ENCODE data around the gene TIE1. TPM values are rescaled to one million over a fixed set of nuclear protein-coding genes. Genes with fewer than 3 reads are reported as not detected.

The TIE1 gene
- total and polyA plus RNA-seq, 2 donors (not counting 3 experiments of a cell fraction or from before 2014, with no cell fraction given), result 531 to 620 TPM

- FAIRE-seq (no peak), DNase-seq (ENCODE audit: low read depth, low spot score) (no peak)
- intact Hi-C loops (cut with micrococcal nuclease) (no loop called here), dilution Hi-C loops (cut with MboI; ENCODE audit: extremely low pct_ligation_motif_present, low sequenced_read_pairs) (no loop called here)
- peaks cover 3% of the 10 kb centered on the region for H3K4me1 ChIP-seq (ENCODE audit: control insufficient read depth, extremely low read depth, insufficient read depth, low read length)
- CTCF ChIA-PET, result interaction anchor here (1.0 kb wide), 2 partner anchors 21 to 29 kb away, joined by 3 read pairs; partner anchors contain the start of gene TIE1
- H3K9ac ChIP-seq (replicated peaks; ENCODE audit: extremely low read depth, insufficient read depth, low read length), result no peak overlapping the region
- H3K27ac ChIP-seq (ENCODE audit: insufficient read depth, low read depth, low read length), result no peak overlapping the region
- no peaks in the 10 kb centered on the region for H3K9me1 ChIP-seq (replicated peaks; ENCODE audit: control insufficient read depth, extremely low read depth, insufficient read depth, low read length)
- no TSS peak for BruUV-seq (replicated peaks)
- H3K79me2 ChIP-seq (ENCODE audit: control insufficient read depth, insufficient read depth, low read length), result no peaks in the 10 kb centered on the region
- H3K27me3 ChIP-seq (ENCODE audit: control insufficient read depth in 2 of 2, insufficient read depth in 2 of 2, low read length in 2 of 2), result no peaks in the 10 kb centered on the region
- no peaks in the 10 kb centered on the region for H3K9me3 ChIP-seq (replicated peaks; ENCODE audit: control insufficient read depth, insufficient read depth, low read length)
- H3K4me3 ChIP-seq (replicated peaks in 1 of 3; ENCODE audit: insufficient read depth in 1 of 3, low read depth in 1 of 3, low read length in 3 of 3), result no peak overlapping the region
- TF ChIP-seq POLR2AphosphoS5 (IDR thresholded peaks at IDR 0.05; ENCODE audit: insufficient read depth, low read depth, low read length) (no peak), POLR2A (IDR thresholded peaks at IDR 0.05; ENCODE audit: low read depth, low read length) (no peak), MYC (IDR thresholded peaks at IDR 0.05; ENCODE audit: low read depth, low read length) (no peak), MAX (IDR thresholded peaks at IDR 0.05; ENCODE audit: insufficient read depth, insufficient read length) (no peak), EZH2 (IDR thresholded peaks at IDR 0.05; ENCODE audit: borderline replicate concordance, low read depth, low read length, severe bottlenecking) (no peak), CTCF (IDR thresholded peaks at IDR 0.05; ENCODE audit: extremely low read depth in 1 of 2, insufficient read depth in 1 of 2, low read depth in 1 of 2, low read length in 2 of 2) (no peak), GATA2 (IDR thresholded peaks at IDR 0.05; ENCODE audit: insufficient read depth, insufficient read length, low read depth, low read length) (no peak), JUN (IDR thresholded peaks at IDR 0.05; ENCODE audit: borderline replicate concordance, insufficient read depth, insufficient read length, low read depth) (no peak), FOS (IDR thresholded peaks at IDR 0.05; ENCODE audit: borderline replicate concordance, insufficient read depth, low read length) (no peak)
- H2AFZ ChIP-seq (ENCODE audit: low read depth, low read length), result no peak overlapping the region
- no peak overlapping the region for H3K4me2 ChIP-seq (ENCODE audit: insufficient read depth, low read length)
- POLR2A ChIA-PET, result no interaction called here
- H3K36me3 ChIP-seq (ENCODE audit: control insufficient read depth in 2 of 2, extremely low read depth in 1 of 2, insufficient read depth in 2 of 2, low read length in 2 of 2), result no peaks in the 10 kb centered on the region
- no peaks in the 10 kb centered on the region for H4K20me1 ChIP-seq (replicated peaks; ENCODE audit: control insufficient read depth, extremely low read depth, insufficient read depth, low read length)
Measured at GRCh38 chr1:43272161-43272560, 28.6 kb upstream of the TIE1 start.
